KG1 (cell line): Measurements from ENCODE around the gene DNAH8.

Source experiments
- DNase-seq: peaks from one replicate; lab custom pipeline; 2025; lab: John Stamatoyannopoulos, UW

The DNAH8 gene

DNA sequence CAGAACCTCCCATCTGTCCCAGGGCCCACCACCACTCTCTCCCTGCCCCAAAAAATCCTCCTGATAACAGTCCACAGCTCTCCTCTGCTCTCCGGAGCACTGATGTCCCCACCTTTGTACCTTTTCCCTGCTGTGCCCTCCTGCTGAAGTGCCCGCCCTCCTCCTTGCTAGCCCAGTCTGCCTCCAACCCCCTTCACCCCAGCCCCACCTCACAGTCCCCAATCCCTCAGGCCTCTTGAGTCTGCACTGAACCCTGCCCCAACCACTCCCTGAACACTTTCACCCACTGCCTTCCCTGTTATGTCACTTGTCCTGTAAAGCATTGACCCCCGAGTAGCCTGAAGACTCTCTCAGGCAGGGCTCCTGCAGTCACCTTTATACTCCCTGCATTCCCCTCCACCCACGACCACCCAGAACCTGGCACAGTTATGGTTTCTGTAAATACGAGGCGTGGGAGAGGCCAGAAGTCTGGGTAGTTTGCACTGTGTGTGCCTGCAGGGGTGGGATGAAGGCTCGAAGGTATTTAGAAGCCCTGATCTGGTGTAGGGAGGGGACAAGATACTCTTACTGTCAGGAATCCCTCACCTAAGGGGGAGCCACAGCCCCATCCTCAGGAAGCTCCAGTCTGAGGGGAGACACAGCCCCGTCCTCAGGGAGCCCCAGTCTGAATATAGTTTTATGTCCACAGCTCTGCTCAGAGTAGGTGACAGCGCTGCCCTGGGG is 338.9 kb downstream of the DNAH8 start:
- DNase-seq = no peak

DNA sequence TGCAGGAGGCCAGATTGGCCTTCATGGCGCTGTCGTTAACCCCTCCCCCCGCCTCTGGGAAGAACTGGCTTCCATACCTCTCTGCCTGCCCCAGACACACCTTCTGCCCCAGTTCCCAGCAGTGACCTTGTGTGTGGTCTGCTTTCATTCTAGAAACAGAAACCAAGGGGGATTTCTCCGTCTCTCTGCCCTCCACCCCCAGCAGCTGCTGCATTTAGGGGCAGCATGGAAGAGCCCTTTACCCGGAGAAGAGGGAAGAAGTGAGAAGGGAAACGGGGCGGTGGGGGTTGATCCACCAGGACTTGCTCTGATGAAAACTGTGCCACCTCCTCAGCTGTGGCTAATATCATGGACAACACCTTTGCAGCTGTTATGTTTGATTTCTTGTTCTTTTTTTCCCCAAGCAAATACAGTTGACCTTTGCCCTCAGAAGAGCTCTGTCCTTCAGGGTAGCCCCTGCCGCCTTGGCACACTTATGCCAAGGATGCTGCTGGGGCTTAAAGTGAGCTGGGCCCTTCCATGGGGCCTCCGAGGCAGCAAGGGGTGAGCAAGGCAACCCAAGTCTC is 339.5 kb downstream of the DNAH8 start:
- no peak for DNase-seq

DNA sequence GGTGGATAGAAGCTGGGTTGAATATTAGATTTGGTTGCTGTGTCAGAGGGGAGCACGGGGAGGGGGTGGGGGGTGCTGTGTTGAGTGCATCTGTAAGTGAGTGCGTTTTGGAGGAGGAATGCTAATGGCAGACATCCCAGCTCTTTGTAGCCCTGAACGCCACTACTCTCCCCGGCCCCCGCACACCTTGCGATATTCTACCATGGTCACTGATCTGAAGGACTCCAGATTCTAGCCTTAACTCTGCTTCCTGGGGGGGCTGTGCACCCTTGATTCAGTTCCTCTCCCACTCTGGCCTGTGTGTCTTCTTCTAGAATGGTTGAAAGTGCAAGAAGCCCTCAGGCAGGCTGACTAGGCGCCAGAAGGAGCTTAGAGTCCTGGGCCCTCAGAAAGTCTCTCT is 340.6 kb downstream of the DNAH8 start:
- DNase-seq = no peak

DNA sequence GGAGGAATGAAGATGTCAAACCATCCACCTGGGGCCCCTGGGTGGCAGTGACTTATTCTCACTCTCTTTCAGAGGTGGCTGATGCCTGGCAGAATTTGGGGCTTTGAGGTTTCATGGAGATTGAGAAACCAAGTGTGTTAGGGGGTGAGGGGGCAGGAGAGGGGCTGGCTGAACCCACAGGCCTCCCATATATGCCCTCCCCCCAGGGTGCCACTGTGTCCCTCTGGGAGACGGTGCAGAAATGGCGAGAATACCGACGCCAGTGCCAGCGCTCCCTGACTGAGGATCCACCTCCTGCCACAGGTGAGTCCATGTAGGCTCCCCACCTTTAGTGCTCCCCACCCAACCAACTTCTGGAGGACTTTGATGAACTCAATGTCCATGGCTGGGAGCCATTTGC is 341.1 kb downstream of the DNAH8 start:
- no peak for DNase-seq

DNA sequence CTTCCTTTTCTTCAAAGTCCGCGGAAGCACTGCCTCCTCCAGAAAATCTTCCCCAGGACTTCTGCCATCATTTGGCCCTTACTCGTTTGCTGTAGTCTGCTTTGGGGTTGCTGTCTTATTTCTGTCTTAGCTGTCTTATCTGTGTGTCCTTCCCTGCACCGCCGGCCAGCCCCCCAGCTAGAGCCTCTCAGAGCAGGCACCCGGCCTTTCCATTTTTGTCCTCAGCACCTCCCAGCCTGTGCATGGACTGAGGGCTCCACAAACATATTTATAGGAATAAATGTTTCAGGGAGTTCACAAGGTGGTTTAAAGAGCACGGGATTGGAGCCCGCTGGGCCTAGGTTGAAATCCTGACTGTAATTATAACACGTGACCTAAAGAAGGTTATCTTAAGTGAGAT is 341.6 kb downstream of the DNAH8 start:
- DNase-seq = no peak

DNA sequence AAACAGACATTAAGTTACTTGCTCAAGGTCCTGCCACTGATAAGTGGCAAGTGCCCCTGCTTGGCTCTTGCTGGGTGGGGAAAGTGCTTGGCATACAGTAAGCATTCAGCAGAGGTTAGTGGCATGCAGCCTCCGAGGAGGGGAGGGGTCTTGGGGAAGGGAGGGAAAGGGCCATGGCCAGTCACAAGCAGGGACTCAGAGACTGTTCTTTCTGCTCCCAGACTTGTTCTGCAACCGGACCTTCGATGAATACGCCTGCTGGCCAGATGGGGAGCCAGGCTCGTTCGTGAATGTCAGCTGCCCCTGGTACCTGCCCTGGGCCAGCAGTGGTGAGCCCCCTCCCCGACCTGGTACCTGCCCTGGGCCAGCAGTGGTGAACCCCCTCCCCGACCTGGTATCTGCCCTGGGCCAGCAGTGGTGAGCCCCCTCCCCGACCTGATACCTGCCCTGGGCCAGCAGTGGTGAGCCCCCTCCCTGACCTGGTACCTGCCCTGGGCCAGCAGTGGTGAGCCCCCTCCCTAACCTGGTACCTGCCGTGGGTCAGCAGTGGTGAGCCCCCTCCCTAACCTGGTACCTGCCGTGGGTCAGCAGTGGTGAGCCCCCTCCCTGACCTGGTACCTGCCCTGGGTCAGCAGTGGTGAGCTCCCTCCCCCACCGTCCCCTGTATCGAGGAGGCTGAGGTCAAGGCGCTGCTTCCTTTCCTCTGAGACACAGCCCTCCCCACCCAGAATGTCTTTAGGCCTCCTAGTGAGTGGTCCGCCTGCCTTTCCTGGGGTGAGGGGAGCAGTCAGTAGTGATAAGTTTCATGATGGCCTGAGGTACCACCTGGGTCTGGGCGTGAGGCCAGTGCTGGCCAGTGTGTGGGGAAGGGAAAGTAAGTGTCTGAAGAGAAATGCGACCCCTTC is 342.4 kb downstream of the DNAH8 start:
- DNase-seq = no peak

DNA sequence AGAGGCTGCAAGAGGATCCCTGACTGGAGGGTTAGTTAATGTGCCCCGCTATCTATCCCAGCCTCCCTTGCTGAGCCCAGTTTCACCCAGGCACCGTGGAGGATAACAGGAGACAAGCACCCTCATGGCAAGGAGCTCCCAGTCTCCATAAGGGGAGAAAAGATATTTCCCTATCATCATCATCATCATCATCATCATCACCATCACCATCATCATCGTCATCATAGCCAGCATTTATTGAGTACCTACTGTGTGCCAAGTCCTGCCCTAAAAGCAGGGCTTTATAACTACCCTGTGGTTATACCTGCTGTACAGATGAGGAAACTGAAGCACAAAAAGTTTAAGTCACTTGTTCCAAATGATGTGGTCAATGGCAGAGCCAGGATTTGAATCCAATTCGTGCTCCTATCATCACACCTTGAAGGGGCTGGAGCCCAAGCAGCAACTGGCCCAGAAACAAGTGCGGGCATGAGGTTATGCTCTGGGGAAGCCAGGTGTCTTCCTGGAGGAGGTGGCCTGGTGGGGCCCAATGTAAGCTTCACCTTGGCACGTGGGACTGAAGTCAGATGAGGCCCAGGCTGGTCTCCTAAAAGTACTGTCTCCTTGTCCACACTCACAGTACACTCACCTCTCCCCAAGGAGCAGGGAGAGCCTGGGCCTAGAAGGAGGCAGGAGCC is 343.5 kb downstream of the DNAH8 start:
- no peak for DNase-seq

DNA sequence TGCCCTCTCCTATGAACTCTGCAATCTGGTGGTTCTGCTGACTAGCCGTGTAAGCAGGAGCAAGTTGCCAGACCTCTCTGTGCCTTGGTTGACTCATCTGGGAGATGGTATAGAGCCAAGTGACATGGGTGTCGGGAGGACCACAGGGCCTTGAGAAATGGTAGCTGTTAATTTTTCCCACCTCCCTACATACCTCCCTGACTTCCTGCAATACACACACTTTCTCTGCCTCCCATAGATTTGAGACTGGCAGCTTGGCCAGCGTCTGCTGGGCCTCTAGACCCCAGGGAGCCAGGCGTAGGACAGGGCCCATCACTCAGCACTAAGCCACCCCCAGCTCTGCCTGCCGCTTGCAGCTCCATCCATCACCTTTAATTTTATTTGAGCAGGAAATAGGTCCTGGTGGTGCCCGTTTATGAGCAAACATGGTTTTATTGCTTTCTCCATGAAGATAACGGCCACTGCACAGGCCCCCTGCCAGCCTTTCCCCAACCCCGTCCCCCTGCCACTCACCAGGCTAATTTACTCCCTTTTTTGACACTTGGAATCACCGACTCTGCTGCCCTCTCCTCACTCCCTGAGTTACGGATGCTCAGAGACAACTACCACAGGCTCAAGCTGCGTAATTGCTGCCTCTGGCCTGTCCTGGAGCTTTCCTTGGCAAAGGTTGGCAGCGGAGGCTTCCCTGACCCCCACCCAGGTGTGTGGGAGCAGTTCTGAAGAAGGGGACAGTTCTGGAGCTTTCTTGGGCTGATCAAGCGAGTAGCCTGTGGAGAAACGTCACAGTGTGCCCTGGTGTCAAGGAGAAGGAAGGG is 344.6 kb downstream of the DNAH8 start:
- DNase-seq = no peak

DNA sequence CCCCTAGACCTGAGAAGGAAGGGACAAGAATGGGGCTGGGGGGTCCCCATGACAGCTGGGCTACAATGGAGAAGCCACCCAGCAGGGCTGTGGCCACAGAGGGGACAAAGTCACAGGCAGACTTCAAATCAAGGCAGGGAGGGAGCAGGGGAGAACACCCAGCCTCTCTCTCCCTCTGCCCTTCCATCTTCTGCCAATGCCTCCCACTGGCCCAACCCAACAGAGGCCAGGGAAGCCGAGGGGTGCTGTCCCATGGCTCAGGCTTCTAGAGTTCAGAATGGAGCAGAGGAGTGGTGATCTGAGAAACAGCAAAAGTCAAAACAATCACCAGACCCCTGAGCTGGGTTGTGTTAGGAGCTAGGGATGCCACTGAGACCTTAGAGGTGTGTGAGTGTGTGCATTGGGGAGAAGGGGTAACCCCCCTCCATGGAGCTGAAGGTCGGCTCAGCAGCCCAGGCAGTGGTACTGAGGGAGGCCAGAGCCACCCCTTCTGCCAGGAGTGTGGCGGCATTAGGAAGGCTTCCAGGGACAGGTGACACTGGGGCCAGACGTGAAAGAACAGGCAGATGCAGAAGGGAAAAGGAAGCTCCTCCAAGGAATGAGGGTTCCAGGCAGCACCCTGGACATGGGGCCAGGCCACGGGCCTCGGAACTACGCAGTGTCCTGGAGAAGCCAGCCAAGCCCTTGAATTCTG is 345.5 kb downstream of the DNAH8 start:
- no peak for DNase-seq

DNA sequence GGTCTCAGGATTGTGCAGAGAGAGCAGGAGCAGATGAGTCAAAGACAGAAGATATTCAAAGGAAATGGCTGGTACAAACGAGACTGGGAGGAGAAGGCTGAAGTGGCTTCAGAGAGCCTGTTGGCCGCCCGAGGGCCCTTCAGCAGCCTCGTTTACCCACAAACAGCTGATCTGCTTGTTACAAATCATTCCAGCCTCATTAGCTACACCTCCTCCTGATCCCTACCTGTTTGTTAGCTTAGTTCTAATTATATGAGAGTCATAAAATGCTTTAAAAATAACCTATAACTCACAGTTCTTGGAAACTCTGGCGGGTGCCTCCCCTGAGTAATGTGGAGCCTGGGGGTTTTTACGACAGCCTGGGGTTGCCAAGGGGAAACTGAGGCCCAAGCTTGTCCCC is 346.1 kb downstream of the DNAH8 start:
- DNase-seq = no peak

DNA sequence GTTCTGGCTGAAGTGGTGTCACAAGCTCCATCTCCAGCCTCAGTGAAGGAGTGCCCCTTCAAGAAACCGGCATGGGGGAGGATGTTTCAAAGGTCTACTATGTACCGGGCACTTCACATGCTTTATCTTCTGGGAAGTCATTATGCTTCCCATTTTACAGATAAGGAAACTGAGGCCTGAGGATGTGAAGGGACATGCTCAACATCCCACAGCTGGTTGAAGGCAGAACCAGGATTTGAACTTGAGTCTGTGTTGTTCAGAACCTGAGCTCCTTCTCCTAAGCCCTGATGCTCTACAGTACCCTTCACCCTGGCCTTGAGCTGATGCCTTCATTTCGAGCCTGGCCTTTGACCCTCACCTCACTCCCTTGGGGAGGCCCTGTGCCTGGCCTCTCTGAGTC is 346.5 kb downstream of the DNAH8 start:
- no peak for DNase-seq

DNA sequence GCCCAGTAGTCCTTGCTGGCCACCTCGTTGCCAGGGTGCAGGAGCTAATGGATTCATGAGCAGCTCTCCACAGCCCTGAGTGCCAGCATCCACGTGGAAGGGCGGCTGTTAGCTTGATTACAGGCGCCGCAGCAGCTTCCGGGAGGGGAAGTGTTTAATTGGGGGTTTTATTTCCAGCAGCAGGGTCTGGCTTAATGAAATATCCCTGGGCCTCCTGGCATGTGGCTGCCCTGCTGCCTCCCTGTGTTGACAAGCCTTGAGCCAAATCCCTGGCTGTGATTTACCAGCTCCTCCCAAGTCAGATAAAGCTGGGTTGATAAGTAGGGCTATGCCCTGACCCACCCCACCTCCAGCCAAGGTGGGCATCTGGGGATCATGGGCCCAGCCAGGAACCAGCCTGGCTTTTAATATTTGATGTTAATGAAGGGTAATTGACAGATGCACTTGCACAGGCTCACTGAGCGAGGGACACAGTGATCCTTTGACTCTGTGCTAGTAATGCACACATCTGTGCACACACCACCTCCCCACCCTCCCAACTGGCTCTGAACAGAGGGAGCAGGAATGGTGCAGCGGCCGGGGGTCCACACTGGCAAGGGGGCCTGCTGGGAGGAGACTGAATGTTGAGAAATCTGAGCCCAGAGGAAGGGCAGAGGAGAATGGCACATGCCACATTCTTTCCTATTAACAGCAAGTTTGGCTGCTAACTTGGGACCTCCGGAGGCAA is 347.1 kb downstream of the DNAH8 start:
- no peak for DNase-seq

DNA sequence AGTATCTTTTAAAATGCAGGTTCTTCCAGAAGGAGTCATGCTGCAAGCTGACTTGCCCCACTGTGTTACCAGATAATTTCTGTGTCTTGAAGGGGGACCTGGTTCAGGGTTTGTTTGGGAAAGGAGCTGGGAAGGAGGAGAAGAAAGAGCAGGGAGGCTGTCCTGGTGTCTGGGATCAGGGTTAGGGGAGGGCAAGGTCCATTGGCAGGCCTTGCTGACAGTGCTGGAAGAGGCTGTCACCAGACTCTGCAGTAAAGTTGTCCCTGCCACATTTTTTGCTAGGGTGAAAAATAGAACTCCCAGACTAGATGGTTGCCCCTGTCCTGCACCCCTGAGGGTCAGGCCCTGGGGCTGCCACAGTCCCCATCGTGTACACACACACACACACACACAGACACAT is 348.4 kb downstream of the DNAH8 start:
- no peak for DNase-seq

DNA sequence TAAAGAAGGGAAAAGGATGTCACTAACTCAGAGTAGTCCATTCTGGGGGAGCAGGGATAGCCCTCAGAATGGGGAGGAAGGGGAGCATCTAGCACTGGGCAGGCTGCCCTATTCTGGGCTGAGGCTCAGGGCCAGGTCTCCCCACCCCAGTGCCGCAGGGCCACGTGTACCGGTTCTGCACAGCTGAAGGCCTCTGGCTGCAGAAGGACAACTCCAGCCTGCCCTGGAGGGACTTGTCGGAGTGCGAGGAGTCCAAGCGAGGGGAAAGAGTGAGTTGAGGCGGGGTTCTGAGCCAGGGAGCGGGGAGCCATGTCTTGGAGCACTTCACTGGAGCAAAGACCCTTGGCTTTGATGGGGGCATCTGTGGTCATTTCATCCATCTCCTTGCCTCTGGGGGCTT is 350.4 kb downstream of the DNAH8 start:
- no peak for DNase-seq

DNA sequence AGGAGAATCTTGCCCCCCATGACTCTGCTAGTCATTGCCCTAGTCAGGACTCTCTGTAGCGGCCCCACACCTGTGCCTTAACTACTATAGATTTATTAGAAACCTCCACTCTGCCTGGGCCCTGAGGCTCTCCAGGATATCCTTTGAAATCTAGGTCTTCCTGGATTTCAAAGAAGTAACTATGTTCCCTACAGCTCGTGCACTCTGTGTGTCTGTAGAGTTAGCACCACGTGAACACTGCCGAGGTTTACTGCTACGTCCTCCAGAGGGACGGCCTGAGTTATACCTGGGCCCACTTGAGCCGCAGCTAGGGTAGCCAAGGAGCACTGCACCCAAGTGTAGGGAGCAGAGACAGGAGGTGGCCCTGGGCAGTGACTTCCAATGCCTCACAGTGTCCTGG is 353.3 kb downstream of the DNAH8 start:
- no peak for DNase-seq

DNA sequence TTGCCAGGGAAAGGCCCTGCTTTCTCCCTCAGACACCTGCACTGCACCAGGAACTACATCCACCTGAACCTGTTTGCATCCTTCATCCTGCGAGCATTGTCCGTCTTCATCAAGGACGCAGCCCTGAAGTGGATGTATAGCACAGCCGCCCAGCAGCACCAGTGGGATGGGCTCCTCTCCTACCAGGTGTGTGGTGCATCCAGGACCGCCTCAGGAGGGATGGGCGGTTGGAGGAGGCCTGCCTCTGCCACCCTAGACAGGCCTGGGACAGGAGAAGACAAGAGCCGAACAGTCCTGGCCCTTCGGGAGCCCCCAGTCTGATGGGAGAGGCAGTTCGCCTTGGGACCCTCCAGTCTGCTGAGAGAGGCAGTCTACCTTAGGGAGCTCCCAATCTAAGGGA is 357.7 kb downstream of the DNAH8 start:
- DNase-seq = no peak

DNA sequence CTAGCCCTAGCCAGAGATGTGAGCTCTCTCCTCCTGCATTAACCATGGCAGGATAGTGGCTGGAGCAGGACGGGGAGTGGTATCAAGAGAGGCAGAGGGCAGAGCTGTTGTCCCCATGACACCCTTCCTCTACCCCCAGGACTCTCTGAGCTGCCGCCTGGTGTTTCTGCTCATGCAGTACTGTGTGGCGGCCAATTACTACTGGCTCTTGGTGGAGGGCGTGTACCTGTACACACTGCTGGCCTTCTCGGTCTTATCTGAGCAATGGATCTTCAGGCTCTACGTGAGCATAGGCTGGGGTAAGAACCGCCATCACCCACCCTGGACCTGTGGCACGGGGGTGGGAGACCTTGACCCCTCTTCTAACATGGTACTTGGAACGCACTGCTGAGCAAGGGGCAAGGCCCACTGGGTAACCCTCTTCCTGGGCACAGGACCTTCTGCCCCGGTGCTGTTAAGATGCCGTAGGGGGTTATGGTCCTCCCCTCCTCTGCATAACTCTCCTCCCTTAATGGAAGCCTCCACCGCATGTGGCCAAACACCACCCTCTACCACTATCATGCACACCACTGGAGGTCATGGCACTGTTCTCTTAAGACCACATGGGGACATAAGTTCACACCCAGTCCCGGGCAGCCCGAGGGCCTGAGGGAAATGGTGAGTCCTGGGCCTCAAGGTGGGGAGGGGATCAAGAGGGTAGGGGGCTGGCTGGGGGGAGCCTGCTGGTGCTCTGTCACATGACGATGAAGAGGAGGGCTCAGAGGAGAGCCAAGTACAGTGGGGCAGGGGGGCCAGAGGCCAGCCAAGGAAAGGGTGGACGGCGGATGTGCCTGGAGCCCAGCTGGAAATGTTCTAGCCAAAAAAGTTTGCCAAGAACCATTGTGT is 358.6 kb downstream of the DNAH8 start:
- no peak for DNase-seq

DNA sequence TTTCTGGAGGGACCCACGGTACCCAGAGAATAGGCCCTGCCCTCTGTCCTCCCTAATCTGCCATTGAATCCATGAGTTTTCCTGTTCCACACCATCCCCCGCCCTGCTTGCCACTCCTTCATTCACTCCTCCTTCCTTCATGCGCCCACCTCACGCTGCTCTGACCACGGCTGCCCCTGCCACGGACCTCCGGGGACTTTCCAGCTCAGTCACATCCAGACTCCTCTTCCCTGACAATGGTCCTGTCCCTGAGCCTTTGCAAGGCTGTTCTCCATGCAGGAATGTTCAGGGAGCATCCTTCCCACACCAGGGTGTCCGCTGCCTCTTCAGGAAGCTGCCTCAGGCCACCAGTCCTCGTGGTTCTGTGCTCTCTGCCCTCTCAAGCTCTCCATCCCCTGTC is 359.4 kb downstream of the DNAH8 start:
- no peak for DNase-seq

DNA sequence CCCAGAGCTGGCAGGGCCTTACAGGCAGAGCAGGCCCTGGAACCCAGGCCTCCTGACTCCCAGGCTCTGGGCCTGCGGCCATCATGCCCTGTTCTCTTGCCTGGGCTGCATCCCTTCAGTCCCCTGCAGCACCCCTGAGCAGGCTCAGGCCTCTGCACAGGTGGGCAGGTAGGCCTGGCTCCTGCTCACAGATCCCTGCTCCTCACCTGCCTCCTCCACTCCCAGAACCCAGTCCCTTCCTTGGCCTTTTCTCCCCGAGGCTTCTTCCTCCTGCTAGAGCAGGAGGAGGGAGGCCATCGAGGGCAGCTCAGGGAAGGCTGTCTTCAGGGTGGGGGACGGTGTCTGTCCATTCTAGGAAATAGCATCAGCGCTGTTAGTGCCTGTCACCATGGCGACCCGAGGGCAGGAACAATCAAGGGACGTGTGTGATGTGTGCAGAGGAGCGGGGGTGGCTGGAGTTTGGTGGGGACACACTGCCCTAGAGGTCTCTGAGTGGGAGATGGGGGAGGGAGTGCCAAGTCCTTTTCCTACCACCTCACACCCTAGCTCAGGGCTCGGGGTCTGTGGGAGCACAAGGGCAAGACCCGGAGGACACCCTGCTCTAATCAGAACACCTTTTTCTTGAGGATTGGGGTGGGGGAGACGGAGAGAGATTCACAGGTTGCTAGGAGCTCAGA is 360.0 kb downstream of the DNAH8 start:
- DNase-seq = no peak
